Epidermal melanocyte (primary cell): Measurements from ENCODE around the gene AGO3.

Experiments
- DNase-seq: peaks from one replicate; pipeline ENCODE4 v3.0.0; 2011; ENCODE audit warnings: low spot score; ENCODE audit not compliant: insufficient read length

AGO3 gene

DNA sequence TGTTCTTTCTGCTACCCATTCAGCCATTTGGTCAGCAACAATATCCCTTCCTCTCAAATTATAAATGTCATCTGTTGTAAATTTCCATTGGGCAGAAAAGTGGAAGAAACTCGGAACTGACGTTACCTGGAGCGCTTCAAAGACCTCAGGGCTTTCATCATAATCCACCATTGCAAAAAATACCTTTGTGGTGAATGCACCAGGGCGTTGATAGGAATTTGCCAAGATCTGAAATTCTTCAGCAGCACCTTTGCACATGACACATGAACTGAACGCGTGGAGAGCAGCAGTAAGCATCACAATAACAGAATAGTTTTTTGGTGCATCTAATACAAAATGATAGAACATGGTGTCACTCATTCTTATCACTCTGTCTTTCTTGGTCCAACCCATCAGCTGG is 149.9 kb downstream of the AGO3 start:
- DNase-seq: no peak

DNA sequence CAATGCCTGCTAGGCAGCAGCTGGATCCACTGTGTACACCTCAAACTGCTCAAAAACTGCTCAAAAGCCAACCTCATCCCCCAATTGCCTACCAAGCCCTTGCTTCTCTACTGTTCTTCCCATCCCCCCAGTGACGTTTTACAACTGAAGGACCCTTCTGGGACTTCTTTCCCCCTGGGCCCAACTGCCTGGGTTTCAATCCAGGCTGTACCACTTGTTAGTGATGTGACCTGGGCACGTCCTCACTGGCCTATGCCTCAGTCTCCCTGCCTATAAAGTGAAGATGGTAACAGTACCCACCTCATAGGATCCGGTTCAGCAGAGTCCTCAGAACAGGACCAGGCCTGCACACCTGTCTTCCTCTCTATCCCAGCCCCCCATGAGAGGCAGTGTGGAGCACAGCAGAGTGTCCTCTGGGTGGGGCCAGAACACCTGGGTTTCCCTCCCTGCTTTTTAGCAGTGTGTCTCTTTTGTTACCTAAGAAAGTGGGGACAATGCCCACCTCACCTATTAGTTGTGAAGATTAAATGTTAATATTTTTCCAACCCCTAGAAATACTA is 151.1 kb downstream of the AGO3 start:
- no peak for DNase-seq

DNA sequence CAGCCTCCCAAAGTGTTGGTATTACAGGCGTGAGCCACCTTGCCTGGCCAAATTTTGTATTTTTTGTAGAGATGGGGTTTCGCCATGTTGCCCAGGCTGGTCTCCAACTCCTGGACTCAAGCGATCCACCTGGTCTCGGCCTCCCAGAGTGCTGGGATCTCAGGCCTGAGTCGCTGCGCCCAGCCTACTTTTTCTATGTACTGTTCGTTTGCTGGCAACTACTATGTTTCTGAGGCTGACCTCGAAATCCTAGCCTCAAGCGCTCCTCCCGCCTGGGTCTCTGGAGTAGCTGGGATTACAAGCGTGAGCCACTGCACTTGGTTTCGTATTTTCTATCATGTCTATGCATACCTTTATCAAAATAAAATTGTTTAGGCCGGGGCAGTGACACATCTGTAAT is 152.3 kb downstream of the AGO3 start:
- DNase-seq: no peak

DNA sequence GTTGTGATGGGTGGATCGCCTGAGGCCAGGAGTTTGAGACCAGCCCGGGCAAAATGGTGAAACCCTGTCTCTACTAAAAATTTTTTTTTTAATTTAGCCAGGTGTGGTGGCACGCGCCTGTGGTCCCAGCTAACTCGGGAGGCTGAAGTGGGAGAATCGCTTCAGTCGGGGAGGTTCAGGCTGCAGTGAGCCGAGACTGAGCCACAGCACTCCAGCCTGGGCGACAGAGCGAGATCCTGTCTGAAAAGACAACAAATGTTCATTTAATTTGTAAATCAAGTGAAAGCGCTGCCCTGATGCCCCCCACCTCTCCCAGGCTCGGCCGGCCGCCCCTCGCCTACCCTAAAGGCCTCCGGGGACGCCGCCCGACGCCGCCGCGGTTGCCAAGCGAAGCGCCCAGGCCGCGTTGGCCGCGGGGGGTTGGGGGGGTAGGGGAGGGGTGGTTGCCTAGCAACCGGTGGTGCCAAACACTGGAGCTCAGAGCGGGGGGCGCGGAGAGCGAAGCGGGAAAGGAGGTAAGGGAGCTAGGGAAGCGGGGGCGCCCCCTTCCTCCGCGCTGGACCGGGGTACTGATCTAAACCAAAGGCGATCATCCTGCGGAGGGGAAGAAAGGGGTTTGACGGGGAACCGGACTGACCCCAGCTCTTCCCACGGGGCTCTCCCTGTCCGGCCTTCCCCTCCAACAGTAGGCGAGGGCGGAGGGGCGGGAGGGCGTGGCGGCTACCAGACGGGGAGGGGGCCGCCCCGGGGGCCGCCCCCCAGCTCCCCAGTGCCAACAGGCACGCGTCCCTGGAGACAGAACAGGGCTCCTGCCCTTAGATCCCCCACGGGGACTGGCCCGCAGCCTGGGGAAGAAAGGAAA is 153.0 kb downstream of the AGO3 start, which contains the start of gene TEKT2:
Gene TEKT2, plus strand, starts transcription at position 460 of the 862 bp plus-strand sequence. CDS start 828 bp downstream, outside the sequence.
- peak; percentile 60 for DNase-seq

DNA sequence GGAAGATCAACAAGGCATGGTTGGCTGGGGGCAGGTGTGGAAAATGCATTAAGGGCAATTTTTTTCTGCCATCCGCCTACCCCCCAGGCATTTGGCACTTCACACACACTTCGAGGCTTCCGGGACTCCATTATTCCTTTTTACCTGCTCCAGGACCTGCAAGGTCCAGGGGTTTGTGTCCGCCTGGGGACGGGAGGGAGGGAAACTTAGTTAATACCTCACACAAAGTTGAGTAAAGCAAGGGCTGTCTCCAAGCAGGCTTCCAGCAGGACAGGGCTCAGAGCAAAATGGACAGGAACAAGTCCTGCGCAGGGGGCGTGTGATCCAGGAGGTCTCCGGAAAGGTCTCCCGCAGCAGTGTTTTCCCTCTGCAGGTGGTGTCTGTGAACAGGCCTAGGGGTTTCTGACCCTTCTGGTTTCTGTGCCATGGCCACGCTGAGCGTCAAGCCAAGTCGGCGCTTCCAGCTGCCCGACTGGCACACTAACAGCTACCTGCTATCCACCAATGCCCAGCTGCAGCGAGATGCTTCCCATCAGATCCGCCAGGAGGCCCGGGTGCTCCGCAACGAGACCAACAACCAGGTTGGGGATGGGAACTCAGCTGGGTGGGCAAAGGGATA is 153.7 kb downstream of the AGO3 start:
- no peak for DNase-seq

DNA sequence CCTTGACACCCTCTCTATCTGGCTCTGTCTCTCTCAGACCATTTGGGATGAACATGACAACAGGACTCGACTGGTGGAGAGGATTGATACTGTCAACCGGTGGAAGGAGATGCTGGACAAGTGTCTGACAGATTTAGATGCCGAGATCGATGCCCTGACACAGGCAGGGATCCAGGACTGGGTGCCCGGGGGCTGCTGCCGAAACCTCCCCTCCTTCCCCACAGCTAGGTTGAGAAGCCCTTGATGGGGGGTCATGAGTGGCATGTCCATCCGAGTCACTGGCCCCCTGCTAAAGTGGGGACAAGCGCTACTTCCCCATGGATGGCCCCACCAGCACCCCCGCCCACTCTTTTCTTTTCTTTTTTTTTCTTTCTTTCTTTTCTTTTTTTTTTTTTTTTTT is 154.2 kb downstream of the AGO3 start:
- no peak for DNase-seq

DNA sequence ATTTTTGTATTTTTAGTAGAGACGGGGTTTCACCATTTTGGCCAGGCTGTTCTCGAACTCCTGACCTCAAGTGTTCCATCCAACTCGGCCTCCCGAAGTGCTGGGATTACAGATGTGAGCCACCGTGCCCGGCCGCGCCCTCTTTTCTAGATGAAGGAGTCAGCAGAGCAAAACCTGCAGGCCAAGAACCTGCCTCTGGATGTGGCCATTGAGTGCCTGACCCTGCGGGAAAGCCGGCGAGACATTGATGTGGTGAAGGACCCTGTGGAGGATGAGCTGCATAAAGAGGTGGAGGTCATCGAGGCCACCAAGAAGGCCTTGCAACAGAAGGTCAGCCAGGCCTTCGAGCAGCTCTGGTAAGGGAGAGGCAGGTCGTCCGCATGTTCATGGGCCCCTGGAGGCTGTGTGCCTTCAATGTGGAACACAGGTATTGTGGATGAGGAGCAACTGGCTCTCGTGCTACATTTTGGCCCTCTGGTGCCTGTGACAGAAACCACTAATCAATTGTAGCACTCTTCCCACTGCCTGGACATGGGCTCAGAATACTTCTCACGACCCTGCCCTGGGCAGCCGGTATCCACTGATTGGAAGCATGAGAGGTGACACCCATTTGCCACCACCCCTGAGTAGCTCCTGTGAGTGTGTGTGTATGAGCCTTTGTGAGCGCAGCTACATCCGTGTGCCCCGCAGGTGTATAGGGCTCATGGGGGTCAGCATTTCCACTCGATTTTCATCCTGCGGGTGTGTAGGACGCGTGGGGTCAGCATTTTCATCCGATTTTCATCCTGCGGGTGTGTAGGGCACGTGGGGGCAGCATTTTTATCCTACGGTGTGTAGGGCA is 155.0 kb downstream of the AGO3 start:
- DNase-seq: no peak

DNA sequence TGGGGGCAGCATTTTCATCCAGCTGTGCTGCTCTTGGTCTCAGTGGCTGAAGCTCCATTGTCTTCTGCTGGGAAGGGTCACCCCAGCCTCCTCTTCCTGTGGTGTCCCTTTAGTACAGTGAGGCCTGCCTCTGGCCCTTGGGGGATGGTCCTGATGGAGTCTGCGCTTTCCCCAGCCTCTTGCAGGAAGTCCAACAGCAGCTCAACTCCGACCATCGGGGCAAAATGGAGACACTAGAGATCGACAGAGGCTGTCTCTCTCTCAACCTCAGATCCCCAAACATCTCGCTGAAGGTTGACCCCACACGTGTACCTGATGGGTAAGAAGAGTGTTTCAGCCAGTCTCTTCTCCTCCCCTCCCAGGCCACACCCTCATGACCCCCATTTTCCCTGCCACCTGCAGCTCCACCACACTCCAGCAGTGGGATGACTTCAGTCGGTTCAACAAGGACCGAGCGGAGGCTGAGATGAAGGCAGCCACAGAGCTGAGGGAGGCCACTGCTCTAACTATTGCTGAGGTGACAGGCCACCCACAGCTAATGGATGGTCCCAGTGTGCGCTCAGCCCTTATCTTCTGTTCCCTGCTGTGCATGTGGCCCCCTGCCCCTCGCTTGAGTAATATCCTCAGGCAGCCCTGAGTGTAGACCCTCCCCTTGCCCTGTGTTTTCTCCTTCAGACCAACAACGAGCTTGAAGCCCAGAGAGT is 155.8 kb downstream of the AGO3 start:
- DNase-seq: no peak

DNA sequence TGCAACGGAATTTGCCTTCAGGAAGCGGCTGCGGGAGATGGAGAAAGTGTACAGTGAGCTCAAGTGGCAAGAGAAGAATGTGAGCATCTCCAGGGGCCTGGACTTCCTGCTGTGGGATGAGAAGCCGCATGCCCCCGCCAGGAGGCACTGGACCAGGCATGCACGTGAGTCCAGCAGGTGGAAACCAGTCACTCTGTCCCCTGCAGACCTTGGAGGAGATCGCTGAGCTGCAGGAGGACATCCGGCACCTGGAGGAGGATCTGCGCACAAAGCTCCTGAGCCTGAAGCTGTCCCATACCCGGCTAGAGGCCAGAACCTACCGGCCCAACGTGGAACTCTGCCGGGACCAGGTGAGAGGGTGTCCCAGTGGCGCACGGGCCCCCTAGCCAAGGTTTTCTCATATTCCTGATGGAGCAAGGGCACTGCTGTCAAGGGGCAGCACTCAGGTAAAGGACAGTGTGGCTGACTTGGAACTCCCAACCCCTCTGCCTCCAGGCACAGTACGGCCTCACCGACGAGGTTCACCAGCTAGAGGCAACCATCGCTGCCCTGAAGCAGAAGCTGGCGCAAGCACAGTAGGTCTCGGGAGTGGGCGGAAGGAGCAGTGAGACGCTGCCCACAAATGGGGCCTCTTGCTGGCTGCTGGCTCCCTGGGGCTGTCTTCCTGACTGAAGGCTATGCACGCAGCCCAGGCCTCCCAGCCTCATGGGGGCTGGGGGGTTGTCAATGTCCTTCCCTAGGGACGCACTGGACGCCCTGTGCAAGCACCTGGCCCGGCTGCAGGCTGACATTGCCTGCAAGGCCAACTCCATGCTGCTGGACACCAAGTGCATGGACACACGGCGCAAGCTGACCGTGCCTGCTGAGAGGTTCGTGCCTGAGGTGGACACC is 156.6 kb downstream of the AGO3 start:
- no peak for DNase-seq

DNA sequence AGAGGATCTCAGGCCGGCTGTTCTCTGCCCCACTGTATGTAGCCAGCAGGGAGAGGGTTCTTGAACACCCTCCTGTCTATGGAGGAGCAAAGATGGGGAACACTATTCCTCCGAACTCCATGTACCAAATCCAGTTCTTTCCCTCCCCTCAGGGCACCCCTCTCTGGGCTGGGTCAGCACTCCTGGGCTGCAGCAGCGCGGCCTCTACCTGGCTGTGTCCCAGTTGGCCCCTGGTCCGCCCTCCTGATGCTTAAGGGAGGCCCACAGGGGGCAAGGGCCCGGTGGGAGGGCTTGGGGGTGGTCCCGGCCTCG is 157.3 kb downstream of the AGO3 start:
- no peak for DNase-seq

DNA sequence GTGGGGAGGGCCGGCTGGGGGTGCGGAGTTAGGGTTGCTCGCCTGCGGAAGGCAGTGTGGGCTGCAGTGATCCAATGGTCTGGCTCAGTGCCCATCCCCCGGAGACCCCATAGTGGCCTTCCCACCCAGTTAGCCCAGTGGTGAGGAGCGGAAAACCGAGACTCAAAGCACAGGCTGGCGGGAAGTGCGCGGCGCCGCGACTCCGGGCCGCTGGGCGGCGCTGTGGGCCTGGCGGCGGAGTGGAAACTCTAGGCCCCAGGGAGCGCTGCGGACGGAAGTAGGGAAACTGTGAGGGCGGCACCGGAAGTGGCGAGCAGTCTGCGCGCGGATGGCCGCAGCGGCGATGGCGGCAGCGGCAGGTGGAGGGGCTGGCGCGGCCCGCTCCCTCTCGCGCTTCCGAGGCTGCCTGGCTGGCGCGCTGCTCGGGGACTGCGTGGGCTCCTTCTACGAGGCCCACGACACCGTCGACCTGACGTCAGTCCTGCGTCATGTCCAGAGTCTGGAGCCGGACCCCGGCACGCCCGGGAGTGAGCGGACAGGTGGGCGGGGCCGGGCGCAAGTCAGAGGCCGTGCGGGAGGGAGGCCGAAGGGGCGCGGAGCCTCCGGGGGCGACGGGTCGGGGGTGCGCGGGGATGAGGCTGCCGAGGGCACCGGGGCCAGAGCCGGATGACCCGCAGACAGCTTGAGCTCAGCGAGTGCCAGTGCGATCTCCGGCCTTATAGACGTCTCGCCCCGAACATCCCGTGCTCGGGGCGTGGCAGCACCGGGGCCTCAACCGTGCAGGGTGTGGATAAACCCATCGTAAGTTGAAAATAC is 157.9 kb downstream of the AGO3 start, which contains the start of gene ADPRS:
Gene ADPRS, plus strand, starts transcription at position 316 of the 816 bp plus-strand sequence. Its CDS starts 13 bp downstream, at position 329.
- peak; percentile 86 for DNase-seq

DNA sequence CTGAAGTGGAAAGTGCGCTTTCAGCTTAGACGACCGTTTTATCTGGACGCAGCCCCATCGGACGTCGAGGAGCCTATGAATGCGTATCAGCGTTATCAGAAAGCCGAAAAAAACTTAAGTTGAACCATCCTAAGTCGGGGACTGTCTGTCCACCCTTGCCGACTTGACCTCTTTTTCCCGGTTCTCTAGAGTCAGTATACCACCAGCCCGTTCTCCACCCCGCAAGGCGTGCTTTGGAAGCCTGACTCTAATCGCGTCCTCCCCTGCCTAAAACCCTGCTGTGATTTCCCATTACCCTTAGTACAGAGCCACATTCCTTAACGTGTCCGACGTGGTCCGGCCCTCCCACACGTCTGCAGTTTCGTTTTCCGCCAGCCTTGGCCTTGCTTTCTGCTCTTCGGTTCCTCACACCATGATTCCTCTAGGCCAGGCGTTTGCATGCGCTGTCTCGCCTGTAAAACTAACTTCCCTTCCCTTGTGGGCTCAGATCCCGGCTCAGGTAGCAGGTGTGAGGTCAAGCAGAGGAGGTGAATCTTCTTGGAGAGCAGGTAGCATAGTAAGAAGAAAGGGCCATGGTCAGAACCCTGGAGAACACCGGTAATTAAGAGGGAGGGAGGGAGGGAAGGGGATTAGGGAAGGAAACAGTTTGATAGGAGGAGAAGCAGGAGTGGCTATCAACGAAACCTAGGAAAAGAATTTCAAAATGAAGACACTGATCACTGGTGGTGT is 158.7 kb downstream of the AGO3 start:
- DNase-seq: no peak

DNA sequence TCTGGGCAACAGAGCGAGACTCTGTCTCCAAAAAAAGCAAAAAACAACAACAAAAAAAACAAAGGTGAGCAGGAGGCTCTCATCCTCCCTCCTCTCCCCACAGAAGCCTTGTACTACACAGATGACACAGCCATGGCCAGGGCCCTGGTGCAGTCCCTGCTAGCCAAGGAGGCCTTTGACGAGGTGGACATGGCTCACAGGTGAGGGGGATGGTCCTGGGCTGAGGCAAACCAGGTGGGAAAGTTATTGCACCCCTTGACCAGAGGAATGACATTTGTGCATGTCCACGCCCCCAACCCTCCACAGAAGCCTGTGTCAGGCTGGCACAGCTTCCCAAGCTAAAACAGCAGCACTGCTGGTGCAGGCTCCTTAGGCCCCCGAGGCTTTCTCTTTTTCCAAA is 160.2 kb downstream of the AGO3 start:
- DNase-seq: no peak

DNA sequence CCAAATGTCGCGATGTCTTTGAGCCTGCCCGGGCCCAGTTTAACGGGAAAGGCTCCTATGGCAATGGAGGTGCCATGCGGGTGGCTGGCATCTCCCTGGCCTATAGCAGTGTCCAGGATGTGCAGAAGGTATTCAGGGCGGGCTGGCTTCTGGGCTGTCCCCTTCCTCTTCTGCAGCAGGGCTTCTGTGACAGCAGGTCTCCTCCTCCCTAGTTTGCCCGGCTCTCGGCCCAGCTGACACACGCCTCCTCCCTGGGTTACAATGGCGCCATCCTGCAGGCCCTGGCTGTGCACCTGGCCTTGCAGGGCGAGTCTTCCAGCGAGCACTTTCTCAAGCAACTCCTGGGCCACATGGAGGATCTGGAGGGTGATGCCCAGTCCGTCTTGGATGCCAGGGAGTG is 160.8 kb downstream of the AGO3 start:
- no peak for DNase-seq

DNA sequence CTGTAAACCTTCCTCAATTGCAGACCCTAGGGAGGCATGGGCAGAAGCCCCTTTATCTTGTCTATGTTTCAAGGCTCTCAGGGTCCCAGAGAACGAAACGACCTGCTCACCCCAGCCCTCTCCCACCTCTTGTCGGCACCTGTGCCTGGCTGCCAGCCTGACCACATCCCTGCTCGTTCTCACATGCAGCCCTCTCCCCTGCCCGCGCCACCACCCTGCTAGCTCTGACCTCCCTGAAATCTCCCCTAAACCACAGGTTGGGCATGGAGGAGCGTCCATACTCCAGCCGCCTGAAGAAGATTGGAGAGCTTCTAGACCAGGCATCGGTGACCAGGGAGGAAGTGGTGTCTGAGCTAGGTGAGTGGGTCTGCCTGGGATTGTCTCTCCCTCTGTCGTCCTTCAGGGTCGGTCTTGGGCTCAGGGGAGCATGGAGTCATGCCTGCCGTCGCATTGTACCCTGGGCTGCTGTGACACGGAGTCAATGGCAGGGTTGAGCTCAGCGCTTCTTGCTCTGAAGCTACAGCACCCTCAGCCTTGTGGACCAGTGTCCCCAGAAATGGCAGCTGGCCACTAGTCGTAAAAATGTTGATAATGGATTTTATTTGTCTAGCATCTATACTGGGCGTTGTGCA is 161.4 kb downstream of the AGO3 start:
- no peak for DNase-seq

DNA sequence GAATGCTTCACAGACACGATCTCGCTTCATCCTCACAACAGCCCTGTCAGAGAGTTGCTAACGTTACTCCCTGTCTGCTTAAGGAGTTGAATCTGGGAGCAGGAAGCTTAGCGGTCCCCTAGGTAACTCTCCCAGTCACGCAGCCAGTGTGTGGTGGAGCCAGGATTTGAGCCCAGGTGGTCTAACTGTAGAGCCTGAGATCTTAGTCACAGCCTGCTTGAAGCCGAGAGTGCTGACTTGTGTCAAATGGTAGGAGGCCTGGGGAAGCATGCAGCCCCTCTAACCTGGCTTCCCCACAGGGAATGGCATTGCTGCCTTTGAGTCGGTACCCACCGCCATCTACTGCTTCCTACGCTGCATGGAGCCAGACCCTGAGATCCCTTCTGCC is 161.9 kb downstream of the AGO3 start:
- no peak for DNase-seq

DNA sequence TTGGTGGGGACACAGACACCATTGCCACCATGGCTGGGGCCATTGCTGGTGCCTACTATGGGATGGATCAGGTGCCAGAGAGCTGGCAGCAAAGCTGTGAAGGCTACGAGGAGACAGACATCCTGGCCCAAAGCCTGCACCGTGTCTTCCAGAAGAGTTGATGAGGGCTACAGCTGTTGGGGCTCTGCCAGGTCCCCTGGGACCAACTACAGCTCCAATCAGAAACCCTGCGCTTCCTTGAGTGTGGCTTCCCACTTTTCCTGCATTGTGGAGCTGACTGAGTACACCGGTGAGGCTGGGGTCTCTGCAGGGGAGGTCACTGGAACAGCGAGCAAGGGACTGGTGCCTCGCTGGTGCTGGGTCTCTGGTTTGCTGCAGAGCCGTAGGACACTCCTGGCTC is 162.3 kb downstream of the AGO3 start:
- DNase-seq: no peak

DNA sequence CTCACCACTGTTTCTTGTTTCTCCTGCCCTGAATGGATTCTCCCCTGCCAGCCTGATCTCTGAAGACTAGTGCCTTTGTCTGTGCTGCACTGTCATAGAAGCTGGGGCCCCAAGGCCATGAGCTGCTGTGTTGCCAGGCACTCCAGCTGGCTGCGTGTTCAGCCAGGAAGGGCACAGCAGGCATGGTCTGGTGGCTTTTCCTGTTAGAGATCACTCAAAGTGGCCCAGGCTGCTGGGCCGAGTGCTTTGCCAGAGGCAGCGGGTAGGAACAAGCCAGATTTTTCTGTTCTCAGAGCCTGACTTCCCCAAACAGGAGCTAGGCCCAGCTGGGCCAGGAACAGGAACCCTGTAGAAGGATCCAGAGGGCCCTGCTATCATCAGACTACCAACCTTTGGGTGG is 163.0 kb downstream of the AGO3 start:
- no peak for DNase-seq
